ENCODE data around the gene SCTR.

Gene SCTR

DNA sequence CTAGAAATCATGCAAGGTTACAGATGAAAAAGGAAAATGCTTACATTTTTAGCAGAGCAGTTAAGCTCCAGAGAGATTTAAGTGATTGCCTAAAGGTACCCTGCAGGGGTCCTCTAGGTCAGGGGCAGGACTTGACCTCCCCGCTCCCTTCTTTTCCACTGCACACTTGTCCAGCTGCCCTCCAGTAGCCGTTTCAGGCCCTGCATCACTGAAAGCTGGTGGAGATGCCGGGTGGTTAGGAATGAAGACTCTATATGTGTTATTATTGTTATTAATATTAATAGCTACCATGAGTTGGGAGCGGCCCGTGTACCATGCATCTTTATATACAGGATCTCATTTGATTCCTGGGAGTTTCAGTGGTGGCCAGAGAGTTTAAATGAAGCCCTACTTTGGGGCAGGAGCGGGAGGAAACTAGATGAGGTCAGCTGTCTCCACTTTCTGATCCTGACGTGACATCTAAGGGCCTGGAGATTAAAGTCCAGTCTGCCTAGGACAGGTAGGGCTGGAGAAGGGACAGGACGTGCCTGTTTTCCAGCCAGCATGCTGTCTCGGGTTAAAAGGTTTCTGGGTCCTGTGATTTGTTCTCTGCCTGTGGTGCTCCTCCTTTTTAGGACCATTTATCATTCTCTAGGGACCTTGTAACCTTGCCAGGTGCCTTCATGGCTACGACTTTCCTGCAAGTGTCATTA lies 90.5 kb downstream of the SCTR start:
- DNase-seq (ENCODE audit: extremely low read depth, low read depth) = no peak
- TF ChIP-seq CTCF (IDR thresholded peaks at IDR 0.05; ENCODE audit: low read depth, low read length) = no peak

- TF ChIP-seq CTCF (IDR thresholded peaks at IDR 0.05; ENCODE audit: low read depth, low read length) = no peak
- no peak for DNase-seq (ENCODE audit: extremely low read depth, low read depth)
Observed at GRCh38 chr2:119432851-119433522, 91.3 kb downstream of the SCTR start.

DNA sequence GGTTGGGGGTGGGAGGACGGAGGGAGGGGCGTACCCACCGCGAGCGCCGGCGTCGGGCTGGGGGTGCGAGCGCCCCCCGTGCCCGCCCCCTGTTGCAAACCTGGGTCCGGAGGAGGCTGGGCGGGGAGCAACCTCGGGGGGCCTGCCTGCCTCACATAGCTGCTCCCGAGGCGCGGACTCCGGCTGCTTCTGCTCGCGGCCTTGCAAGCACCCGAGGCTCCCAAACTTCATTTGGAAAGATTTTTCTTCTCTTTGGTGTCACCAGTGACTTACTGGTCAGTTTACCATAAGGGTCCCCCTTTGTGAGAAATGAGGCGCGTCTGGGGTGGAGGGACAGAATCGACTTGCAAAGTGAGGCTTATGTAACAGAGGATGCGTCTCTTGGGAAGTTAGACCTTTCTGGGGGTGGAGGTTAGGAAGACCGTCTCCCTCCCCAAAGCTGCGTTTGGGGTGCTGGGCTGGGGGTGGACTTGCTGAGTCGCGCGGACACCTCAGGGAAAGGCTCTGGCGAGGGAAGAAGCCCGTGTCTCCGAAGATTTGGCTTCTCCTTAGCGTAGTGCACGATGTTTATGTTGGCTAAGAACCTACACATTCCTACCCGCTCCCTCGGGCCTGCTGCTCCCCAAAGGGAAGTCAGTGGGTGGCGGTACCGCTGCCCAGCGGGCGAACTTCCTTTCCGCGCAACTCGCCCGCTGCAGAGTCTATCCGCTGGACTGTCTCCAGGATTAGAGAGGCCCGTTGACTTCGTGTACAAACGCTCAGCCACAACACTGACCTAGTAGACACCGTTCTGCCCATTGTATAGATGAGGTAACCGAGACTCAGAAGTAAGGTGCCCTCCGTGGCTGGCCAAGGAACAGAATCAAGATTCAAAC lies 92.1 kb downstream of the SCTR start:
- no peak for DNase-seq (ENCODE audit: extremely low read depth, low read depth)
- TF ChIP-seq CTCF (IDR thresholded peaks at IDR 0.05; ENCODE audit: low read depth, low read length) = no peak

DNA sequence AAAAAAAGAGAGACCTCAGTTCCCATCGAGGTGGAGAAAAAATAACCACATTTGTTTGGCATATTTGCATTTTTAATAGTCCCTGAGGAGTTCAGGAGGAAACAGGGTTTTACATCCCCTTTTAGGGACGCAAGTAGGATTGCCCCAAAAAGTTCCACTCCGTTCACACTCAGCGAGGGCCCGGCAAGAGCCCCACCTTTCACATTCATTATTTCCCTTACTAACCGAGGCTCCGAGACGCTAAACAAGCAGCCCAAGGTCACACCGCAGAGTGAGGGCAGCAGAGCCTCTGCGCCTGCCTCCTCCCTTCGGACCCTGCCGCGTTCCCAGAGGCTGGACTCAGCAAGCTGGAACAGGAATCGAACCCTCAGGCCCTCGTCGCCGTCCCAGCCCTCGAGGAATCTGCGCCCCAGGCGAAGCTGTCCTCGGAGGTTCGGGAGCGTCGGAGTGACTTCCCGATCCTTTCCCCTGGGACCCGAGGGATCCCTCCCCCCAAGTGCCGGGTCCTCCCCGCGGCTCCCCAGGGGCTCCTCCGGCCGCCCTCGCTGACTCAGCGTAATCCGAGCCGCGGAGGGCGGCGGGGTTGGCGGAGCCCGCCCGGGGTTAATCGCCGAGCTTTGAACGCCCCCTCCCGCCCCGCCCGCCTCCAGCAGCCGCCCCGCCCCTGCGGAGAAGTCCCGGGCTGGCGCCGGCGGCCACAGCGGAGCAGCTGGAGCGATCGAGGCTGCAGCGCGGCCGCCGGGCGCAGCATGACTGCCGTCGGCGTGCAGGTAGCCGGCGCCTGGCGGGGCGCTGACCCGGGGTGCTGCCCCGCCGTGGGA lies 92.9 kb downstream of the SCTR start, which contains the start of gene TMEM37:
Gene TMEM37 (plus strand): TSS at position 700 of the 821 bp plus-strand sequence. CDS start 50 bp downstream, at position 750.
- no peak for TF ChIP-seq CTCF (IDR thresholded peaks at IDR 0.05; ENCODE audit: low read depth, low read length)
- DNase-seq (ENCODE audit: extremely low read depth, low read depth) = peak; percentile 8

DNA sequence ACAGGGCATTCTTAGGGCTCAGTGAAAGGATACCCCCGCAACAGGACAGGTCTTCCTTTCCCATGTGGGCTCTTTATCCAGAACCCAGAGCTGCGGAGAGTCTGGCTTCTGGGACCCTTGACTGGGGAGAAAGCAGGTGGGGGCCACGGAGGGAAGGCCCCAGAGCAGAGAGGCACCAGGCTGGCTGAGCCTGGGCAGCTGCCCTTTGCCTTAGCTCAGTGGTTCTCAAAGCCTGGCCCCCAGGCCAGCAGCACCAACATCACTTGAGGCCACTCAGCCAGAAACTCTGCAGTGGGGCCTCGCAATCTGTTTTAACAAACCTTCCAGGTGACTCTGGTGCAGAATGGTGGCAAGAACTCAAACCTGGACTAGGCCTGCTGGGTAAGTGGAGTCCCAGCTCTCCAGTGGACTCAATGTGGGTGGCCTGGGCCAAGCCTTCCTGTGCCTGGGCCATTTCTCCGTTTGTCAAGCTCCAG lies 94.2 kb downstream of the SCTR start:
- DNase-seq (ENCODE audit: extremely low read depth, low read depth) = no peak
- TF ChIP-seq CTCF (IDR thresholded peaks at IDR 0.05; ENCODE audit: low read depth, low read length) = no peak

- no peak for DNase-seq (ENCODE audit: extremely low read depth, low read depth)
- no peak for TF ChIP-seq CTCF (IDR thresholded peaks at IDR 0.05; ENCODE audit: low read depth, low read length)
Observed at GRCh38 chr2:119429225-119429981, 94.9 kb downstream of the SCTR start.
